Stimulated activated CD8-positive, alpha-beta memory T cell treated with anti-CD3 and anti-CD28 coated beads, Interleukin-15, amount 100 ng/mL, for 24 hours (primary cell): ENCODE measurements around the gene FHIT.

Experiments used
- DNase-seq: peaks from one replicate; pipeline ENCODE4 v3.0.0-alpha.2; 2020; ENCODE audit warnings: low read depth

FHIT gene

GRCh38 chr3:60839246-60839645, 412.0 kb downstream of the FHIT start:
- no peak for DNase-seq

DNA sequence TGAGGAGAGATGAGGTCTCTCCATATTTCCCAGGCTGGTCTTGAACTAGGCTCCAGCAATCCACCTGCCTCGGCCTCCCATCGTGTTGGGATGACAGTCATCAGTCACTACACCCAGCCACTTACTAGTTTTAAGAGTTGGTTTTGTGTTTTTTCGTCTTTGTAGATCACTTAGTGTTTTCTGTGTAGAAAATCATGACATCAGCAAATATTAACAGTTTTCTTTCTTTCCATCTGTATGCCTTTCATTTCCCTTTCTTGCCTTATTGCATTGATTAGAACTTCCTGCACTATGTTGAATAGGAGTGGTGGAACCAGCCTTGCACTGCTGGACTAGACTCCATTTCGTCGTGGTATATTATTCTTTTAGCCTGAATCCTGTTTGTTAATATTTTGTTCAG, 415.5 kb downstream of the FHIT start:
- DNase-seq: no peak

DNA sequence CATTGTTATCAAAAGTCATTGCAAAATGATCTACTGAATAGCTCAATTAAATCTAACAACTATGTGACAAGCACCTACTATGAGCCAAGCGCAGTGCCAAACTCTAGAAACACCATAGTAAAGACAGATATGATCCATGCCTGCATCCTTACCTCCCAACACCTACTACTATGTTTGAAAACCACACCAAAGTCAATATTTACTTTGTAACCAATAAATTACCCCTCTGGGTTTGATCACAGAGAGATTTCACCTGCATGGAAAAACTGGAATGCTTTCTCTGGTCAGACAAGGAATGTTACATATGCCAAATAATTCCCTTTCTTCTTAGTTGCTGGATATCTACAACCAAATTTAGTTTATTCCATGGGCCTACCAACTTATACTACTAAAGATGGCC, 422.2 kb downstream of the FHIT start:
- no peak for DNase-seq

DNA sequence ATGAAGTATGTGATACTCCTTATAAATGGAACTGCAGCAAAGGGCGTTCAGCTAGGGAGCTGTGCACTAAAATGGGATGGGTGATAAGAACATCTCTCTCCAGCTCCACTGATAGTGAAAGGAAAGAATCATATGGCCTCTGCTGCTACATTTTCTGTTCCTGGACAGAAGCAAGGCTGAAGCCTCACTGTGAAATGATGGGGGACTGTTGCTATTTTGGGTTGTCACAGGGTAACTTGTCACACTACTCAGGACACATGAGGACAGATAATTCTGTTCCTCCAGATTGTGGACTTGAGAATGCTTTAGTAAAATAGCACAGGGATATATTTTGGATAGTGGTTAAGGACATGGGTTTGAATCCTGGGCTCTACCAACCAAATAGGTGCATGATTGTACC, 423.6 kb downstream of the FHIT start:
- no peak for DNase-seq

DNA sequence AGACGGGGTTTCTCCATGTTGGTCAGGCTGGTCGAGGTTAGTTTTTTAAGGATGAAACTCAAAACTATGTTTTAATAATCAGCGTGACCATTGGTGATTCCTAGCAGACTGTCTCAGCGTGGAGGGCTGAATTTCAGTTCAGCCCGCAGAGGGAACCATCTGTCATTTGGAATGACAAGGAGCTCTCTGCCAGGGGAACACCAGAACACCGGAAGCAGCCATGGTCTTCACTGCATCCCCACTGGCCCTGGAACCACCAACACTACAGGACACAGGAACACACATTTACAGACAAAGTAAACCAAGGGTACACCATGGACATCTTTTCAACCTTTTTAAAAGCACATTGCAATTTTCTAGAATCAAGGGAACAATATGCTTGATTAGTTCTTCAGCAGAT, 424.7 kb downstream of the FHIT start:
- DNase-seq: no peak

GRCh38 chr3:60812502-60812901, 438.8 kb downstream of the FHIT start:
- no peak for DNase-seq

DNA sequence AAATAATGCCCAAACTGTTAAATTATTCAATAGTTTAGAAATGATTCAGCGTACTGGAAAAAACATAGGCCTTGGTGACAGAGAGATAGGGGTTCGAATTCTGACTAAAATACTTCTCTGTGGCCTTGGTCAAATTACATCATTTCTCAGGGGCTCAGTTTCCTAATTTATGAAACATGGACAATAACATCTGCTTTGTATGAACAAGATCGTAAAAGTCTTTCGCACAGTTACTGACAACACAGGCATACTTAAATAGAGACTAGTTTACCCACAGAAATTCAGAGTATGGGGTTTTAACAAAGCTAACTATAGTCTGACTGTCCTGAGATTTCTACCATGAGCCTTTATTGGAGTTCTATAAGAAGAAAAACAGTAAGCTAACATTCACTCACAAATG, 440.4 kb downstream of the FHIT start:
- no peak for DNase-seq

GRCh38 chr3:60809857-60810610, 441.2 kb downstream of the FHIT start:
- DNase-seq: no peak

DNA sequence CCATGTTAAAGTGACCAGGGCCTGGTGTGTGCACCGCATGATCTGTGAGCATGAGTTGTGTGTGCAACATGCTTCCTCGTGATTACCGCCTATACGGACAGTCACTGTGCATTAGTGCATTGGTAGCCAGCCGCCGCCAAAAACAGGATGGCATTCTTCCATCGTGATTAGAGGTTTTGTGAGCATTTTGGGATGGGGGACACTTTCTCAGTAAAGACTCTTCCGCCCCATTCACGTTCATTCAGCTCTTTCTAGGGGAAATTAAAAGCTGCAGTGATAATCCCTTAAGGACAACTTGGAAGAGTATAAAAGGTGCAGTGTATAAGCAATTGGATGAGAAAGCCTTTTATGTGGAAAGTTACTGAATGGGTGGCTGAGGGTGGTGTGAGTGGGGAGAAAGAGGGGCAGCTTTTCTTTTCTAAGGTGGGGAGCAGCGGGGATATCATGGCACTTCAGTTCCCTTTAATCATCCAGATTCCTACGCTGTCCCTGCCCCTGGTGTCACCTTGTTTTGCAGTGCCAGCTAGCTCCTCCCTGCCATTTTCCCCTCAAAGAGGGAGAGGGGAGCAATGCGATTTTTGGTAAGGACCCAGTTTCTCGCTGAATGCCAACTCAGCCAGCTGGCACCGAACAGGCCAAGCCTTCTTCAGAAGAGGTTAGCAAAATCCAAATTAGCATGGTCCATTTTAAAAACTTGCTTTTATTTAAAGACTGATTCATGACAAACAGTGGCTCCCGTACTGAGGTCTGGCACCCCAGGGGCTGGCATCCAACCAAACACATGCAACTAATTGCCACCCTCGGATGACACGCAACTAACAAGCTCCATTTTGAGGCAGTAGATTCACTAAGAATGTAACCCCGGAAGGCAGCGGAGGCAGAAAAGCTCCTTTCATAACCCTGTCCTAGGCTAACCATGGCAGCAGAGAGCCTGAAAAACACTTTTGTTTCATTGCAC, 447.8 kb downstream of the FHIT start:
- DNase-seq: no peak

- no peak for DNase-seq
Observed at GRCh38 chr3:60801307-60801706, 449.9 kb downstream of the FHIT start.

- DNase-seq: no peak
Observed at GRCh38 chr3:60798456-60798855, 452.8 kb downstream of the FHIT start.

DNA sequence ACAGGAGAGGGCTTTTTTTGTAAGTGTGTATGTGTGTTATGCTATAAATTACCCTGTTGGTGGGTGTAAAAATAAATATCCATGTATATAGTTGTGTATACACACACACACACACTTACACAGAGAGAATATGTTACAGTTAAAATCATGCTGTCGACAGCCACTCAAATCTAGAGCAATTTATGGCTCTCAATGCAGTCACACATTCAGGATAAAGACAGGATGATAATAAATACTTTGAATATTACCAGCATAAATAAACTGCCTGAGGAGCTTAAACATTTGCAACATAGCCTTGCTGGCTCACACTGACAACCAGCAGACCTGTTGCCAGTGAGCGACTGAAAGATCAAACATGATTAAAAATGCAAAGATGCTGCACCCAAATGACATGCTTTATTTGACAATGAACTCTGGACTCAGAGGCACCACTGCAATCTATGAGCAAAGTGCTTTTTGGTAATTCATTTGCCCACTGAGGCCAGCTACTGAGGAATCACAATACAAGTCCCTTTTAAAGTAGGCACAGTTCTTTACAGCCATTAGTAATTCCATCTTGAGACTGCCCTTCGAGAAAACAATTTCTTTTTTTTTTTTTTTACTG, 458.9 kb downstream of the FHIT start:
- no peak for DNase-seq

DNA sequence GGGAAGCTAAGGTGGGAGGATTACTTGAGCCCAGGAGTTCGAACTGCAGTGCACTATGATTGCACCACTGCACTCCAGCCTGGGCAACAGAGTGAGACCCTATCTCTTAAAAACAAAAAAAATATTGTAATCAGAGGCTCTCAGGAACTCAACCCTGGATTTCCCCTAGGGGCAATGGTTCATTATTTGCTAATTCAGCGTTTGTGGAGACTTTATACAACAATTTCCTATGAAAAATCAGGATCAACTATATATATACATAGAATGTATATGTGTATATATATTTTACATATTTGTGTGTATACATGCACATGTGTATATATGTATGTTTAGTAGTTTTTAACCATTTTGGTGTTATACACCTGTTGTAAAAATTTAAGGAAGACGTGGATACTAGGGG, 463.1 kb downstream of the FHIT start:
- no peak for DNase-seq

DNA sequence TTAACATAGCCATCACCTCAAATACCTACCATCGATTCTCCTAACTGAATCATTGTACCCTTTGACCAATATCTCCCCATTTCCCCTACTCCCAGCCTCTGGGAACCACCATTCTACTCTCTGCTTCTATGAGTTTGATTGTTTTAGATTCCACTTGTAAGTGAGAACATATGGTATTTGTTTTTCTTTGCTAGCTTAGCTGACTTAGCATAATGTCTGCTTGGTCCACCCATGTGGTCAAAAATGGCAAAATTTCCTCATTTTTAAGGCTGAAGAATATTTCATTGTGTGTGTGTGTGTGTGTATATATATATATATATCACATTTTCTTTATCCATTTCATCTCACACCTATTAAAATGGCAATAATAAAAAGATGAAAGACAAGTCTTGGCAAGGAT, 469.3 kb downstream of the FHIT start:
- DNase-seq: no peak

DNA sequence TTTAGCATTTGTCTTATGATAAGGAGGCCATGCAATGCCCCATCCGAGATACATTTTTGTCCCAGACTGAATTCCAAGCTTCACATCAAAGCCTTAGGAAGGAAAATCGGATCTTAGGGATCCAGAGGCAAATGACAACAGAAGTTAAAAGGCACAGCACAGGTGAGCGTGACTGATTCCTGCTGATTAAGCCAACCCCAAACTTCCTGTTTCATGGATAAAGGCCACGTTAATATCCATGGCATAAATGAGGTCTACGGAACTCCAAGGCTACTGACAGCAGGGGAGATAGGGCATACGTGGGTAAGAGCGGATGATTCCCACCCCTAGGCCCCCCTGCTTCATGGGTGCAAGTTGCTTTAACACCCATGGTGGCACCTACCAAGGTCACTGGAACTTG, 471.6 kb downstream of the FHIT start:
- no peak for DNase-seq

DNA sequence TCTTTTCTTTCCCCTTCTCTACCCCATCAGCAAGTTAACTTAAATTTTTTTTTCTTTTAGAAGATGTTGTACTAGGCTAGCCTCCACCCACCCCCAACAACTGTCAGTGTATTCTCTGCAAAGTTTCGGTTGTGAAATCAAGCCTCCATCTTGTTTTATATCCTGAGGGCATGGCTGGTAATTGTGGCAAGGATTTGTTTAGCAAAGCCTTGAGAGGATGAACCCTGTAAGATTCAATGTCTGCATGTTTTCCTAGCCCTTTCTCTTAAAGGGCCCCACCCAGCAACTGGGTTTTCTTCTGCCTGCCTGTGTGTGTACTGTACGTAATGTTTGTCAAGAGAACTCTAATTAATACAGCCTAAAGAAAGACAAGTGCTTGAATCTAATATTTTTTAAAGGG, 475.3 kb downstream of the FHIT start:
- no peak for DNase-seq

DNA sequence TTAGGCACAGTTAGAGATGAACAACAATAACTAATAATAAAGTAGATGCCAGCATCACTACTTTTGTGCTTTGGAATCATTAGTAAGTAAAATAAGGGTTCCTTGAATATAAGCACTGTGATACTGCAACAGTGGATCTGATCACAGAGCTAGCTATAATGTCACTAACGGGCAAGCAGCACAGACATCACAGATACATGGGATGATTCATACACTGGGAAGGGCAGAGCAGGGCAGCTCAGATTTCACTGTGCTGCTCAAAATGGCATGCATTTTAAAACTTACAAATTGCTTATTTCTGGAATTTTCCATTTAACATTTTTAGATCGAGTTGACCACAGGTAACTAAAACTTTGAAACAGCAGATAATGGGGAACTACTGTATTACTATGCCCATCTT, 476.6 kb downstream of the FHIT start:
- DNase-seq: no peak

DNA sequence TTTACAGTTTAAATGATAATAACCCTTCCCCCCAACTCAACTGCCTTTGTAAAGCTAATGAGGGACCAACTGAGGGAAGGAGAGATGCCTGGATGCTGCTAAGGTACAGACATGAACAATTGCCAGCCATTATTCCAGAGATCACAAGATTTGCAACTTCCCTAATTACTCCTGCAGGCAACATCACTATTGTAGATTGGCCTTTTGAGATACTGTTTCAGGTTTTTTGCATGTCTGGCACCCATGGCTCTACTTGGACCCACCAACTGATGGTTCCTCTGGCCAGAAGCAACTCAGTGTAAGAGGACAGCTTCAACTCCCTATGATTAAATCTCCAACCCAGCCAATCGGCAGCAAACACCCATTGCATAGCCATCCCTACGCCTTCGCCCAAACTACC, 478.7 kb downstream of the FHIT start:
- DNase-seq: no peak

GRCh38 chr3:60771766-60772165, 479.5 kb downstream of the FHIT start:
- no peak for DNase-seq

DNA sequence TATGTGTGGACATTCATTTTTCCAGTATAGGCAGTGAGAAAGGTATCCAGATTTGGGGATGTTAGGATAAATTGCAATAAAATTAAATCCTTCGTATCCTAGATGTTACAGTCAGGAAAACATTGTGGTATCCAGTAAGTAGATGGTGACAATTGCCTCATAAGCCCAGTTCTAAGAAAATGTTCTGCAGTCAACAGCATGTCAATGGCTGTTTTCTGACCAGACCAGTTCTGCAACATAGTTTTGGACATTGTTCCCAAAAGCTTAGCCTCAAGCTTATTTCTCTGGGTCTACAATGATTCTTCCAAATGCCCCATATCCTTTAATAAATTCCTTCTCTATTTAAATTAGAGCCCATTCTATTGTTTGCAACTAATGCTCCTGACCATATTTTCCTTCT, 480.7 kb downstream of the FHIT start:
- DNase-seq: no peak

GRCh38 chr3:60767536-60767935, 483.7 kb downstream of the FHIT start:
- DNase-seq: no peak

DNA sequence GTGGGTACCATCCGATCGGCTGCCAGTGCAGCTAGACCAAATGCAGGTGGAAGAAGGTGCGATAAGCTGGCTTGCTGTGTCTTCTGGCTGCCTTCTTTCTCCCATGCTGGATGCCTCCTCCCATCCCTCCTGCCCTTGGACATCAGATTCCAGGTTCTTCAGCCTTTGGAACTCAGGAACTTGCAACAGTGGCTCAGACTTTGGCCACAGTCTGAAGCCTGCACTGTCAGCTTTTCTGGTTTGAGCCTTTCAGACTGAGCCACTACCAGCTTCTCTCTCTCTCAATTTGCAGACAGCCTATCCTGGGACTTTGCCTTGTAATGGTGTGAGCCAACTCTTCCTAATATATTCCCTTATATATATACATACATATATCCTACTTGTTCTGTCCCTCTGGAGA, 485.5 kb downstream of the FHIT start:
- DNase-seq: no peak

GRCh38 chr3:60764870-60765269, 486.4 kb downstream of the FHIT start:
- no peak for DNase-seq
